GM23248 (cell line): ENCODE measurements around the gene DTX4.

Source experiments
- EZH2 ChIP-seq: fragments of 200-600 bp; sonication (generic); IDR thresholded peaks from 2 replicates; pipeline ENCODE4 v1.6.1; 2018; ENCODE audit warnings: antibody characterized with exemption, mild to moderate bottlenecking; ENCODE audit not compliant: insufficient read depth, poor library complexity, severe bottlenecking
- EZH2phosphoT487 ChIP-seq: fragments of 200-600 bp; sonication (generic); IDR thresholded peaks from 2 replicates; pipeline ENCODE4 v1.6.1; 2018; ENCODE audit warnings: antibody characterized with exemption, moderate library complexity, mild to moderate bottlenecking, low read depth; ENCODE audit not compliant: insufficient read depth

GRCh38 chr11:59193587-59194130 is 21.7 kb downstream of the DTX4 start:
- no peak for TF ChIP-seq EZH2
- no peak for TF ChIP-seq EZH2phosphoT487
